AG09319 (cell line): ENCODE data around the gene CPNE8.

ENCODE experiments used
- DNase-seq: peaks from one replicate; pipeline ENCODE4 v3.0.0-alpha.2; 2010; ENCODE audit warnings: low read depth; ENCODE audit errors: extremely low read depth
- CTCF ChIP-seq: IDR thresholded peaks from 2 replicates; pipeline ENCODE4 v1.5.1; 2011; ENCODE audit warnings: low read depth, mild to moderate bottlenecking, inconsistent platforms, low read length, moderate library complexity

CPNE8 gene

GRCh38 chr12:38905480-38906351 lies at the start of gene CPNE8:
Gene CPNE8, minus strand, starts transcription at chr12:38905591. Its CDS starts 57 bp downstream, at chr12:38905534.
- TF ChIP-seq CTCF: no peak; the same call in 1 of the 2 replicates
- DNase-seq: peak; percentile 41

- TF ChIP-seq CTCF: no peak
- DNase-seq: no peak
Observed at GRCh38 chr12:38954238-38954873, 49.0 kb upstream of the CPNE8 start.

GRCh38 chr12:38949363-38949762 lies 44.0 kb upstream of the CPNE8 start:
- no peak for DNase-seq
- no peak for TF ChIP-seq CTCF

- no peak for TF ChIP-seq CTCF
- DNase-seq: no peak
Observed at GRCh38 chr12:38934686-38935085, 29.3 kb upstream of the CPNE8 start.

- TF ChIP-seq CTCF: no peak
- no peak for DNase-seq
Observed at GRCh38 chr12:38934078-38934584, 28.7 kb upstream of the CPNE8 start.

- no peak for DNase-seq
- no peak for TF ChIP-seq CTCF
Observed at GRCh38 chr12:38932320-38932719, 26.9 kb upstream of the CPNE8 start.

- no peak for DNase-seq
- TF ChIP-seq CTCF: no peak
Observed at GRCh38 chr12:38931461-38931860, 26.1 kb upstream of the CPNE8 start.
